ENCODE data around the gene ZNF239.
"Not testable (repeated sequence)": the region's sequence is repeated elsewhere in the genome, so short reads cannot be mapped to it uniquely, and the experiment has no call there.

Gene ZNF239

GRCh38 chr10:43574001-43574892, at the start of gene ZNF239:
Gene ZNF239, minus strand, starts transcription at chr10:43574616. Its CDS starts 16,537 bp downstream, at chr10:43558079.
- peak; percentile 92 for DNase-seq (ENCODE audit: low read depth)

GRCh38 chr10:43623351-43623750, 48.9 kb upstream of the ZNF239 start:
- DNase-seq (ENCODE audit: low read depth), result no peak

GRCh38 chr10:43622038-43622437, 47.6 kb upstream of the ZNF239 start:
- no peak for DNase-seq (ENCODE audit: low read depth)

- DNase-seq (ENCODE audit: low read depth), result no peak
These were observed 45.0 kb upstream of the ZNF239 start for GRCh38 chr10:43619368-43619767.

- no peak for DNase-seq (ENCODE audit: low read depth)
These were observed 42.4 kb upstream of the ZNF239 start for GRCh38 chr10:43616697-43617370.

GRCh38 chr10:43610636-43611035, 36.2 kb upstream of the ZNF239 start:
- no peak for DNase-seq (ENCODE audit: low read depth)

GRCh38 chr10:43607199-43607573, 32.8 kb upstream of the ZNF239 start:
- DNase-seq (ENCODE audit: low read depth), result no peak

- peak; percentile 29 for DNase-seq (ENCODE audit: low read depth)
These were observed 32.1 kb upstream of the ZNF239 start, which contains the start of gene ZNF485 for GRCh38 chr10:43606323-43607198. Gene ZNF485, plus strand, starts transcription at chr10:43606438. Its CDS starts 613 bp downstream, at chr10:43607051.

GRCh38 chr10:43605850-43606322, 31.5 kb upstream of the ZNF239 start:
- DNase-seq (ENCODE audit: low read depth), result no peak

GRCh38 chr10:43601576-43601975, 27.2 kb upstream of the ZNF239 start:
- DNase-seq (ENCODE audit: low read depth), result not testable (repeated sequence)

- peak; percentile 59 for DNase-seq (ENCODE audit: low read depth)
These were observed 24.9 kb upstream of the ZNF239 start for GRCh38 chr10:43599333-43599732.

- DNase-seq (ENCODE audit: low read depth), result no peak
These were observed 24.0 kb upstream of the ZNF239 start for GRCh38 chr10:43598446-43598845.

GRCh38 chr10:43596546-43596945, 22.1 kb upstream of the ZNF239 start:
- no peak for DNase-seq (ENCODE audit: low read depth)

GRCh38 chr10:43595739-43596298, 21.4 kb upstream of the ZNF239 start:
- DNase-seq (ENCODE audit: low read depth), result no peak

GRCh38 chr10:43594944-43595589, 20.7 kb upstream of the ZNF239 start:
- DNase-seq (ENCODE audit: low read depth), result no peak

GRCh38 chr10:43591303-43591904, 17.0 kb upstream of the ZNF239 start:
- no peak for DNase-seq (ENCODE audit: low read depth)

- DNase-seq (ENCODE audit: low read depth), result not testable (repeated sequence)
These were observed 12.3 kb upstream of the ZNF239 start for GRCh38 chr10:43586730-43587115.

- DNase-seq (ENCODE audit: low read depth), result no peak
These were observed 11.7 kb upstream of the ZNF239 start for GRCh38 chr10:43585981-43586729.

GRCh38 chr10:43585046-43585445, 10.6 kb upstream of the ZNF239 start:
- DNase-seq (ENCODE audit: low read depth), result no peak

GRCh38 chr10:43584051-43584450, 9.6 kb upstream of the ZNF239 start:
- no peak for DNase-seq (ENCODE audit: low read depth)

Data from CMK (cell line).